IPS-18a (cell line): ENCODE results near the gene PPP1R12B.
"Not testable (repeated sequence)": the region's sequence is repeated elsewhere in the genome, so short reads cannot be mapped to it uniquely, and the experiment has no call there.

Experiments used
- H3K27ac ChIP-seq: one replicate; pipeline ENCODE4 v1.5.1; 2013; ENCODE audit warnings: low read length
- H3K27me3 ChIP-seq: one replicate; pipeline ENCODE4 v1.6.1; 2013; ENCODE audit warnings: mild to moderate bottlenecking, low read length; ENCODE audit not compliant: control insufficient read depth, insufficient read depth
- H3K36me3 ChIP-seq: one replicate; pipeline ENCODE4 v1.6.1; 2013; ENCODE audit warnings: low read depth, low read length; ENCODE audit not compliant: control insufficient read depth
- H3K4me1 ChIP-seq: one replicate; pipeline ENCODE4 v1.6.1; 2013; ENCODE audit warnings: low read depth, low read length; ENCODE audit not compliant: control insufficient read depth
- H3K4me3 ChIP-seq: one replicate; pipeline ENCODE4 v1.5.1; 2013; ENCODE audit warnings: low read length
- H3K9ac ChIP-seq: one replicate; pipeline ENCODE4 v1.6.1; 2013; ENCODE audit warnings: mild to moderate bottlenecking, low read length, moderate library complexity
- H3K9me3 ChIP-seq: one replicate; pipeline ENCODE4 v1.6.1; 2013; ENCODE audit warnings: low read depth, low read length; ENCODE audit not compliant: control insufficient read depth

Gene PPP1R12B

GRCh38 chr1:202508863-202509262 lies 160.4 kb downstream of the PPP1R12B start:
- not testable (repeated sequence) for H3K9me3 ChIP-seq, H3K4me3 ChIP-seq, H3K36me3 ChIP-seq, H3K27me3 ChIP-seq, H3K9ac ChIP-seq, H3K27ac ChIP-seq
- H3K4me1 ChIP-seq, result peaks cover 14% of the 10 kb centered on the region

- H3K36me3 ChIP-seq, H3K9me3 ChIP-seq, H3K4me3 ChIP-seq, H3K9ac ChIP-seq, H3K4me1 ChIP-seq, H3K27ac ChIP-seq, H3K27me3 ChIP-seq: not testable (repeated sequence)
Measured at GRCh38 chr1:202513875-202514274, 165.4 kb downstream of the PPP1R12B start.

GRCh38 chr1:202516434-202516877 lies 168.0 kb downstream of the PPP1R12B start:
- Histone ChIP-seq H3K9ac (no peak overlapping the region), H3K4me3 (no peak overlapping the region), H3K4me1 (no peaks in the 10 kb centered on the region), H3K9me3 (no peaks in the 10 kb centered on the region), H3K27me3 (no peaks in the 10 kb centered on the region), H3K36me3 (no peaks in the 10 kb centered on the region), H3K27ac (no peak overlapping the region)

GRCh38 chr1:202517146-202517545 lies 168.6 kb downstream of the PPP1R12B start:
- not testable (repeated sequence) for H3K36me3 ChIP-seq, H3K9me3 ChIP-seq, H3K27me3 ChIP-seq, H3K27ac ChIP-seq, H3K9ac ChIP-seq, H3K4me3 ChIP-seq, H3K4me1 ChIP-seq

GRCh38 chr1:202518180-202518579 lies 169.7 kb downstream of the PPP1R12B start:
- not testable (repeated sequence) for H3K36me3 ChIP-seq, H3K4me3 ChIP-seq, H3K27me3 ChIP-seq, H3K4me1 ChIP-seq, H3K27ac ChIP-seq, H3K9me3 ChIP-seq, H3K9ac ChIP-seq

- not testable (repeated sequence) for H3K27ac ChIP-seq, H3K36me3 ChIP-seq, H3K9ac ChIP-seq, H3K4me1 ChIP-seq, H3K4me3 ChIP-seq, H3K9me3 ChIP-seq, H3K27me3 ChIP-seq
Measured at GRCh38 chr1:202518905-202519304, 170.4 kb downstream of the PPP1R12B start.

GRCh38 chr1:202520129-202520856 lies 171.8 kb downstream of the PPP1R12B start:
- not testable (repeated sequence) for H3K9me3 ChIP-seq, H3K36me3 ChIP-seq, H3K27me3 ChIP-seq, H3K27ac ChIP-seq, H3K4me1 ChIP-seq, H3K4me3 ChIP-seq, H3K9ac ChIP-seq

GRCh38 chr1:202520857-202521216 lies 172.3 kb downstream of the PPP1R12B start:
- H3K9ac ChIP-seq, H3K4me1 ChIP-seq, H3K4me3 ChIP-seq, H3K36me3 ChIP-seq, H3K27me3 ChIP-seq, H3K27ac ChIP-seq, H3K9me3 ChIP-seq: not testable (repeated sequence)

- not testable (repeated sequence) for H3K9me3 ChIP-seq, H3K27me3 ChIP-seq, H3K4me3 ChIP-seq, H3K27ac ChIP-seq, H3K9ac ChIP-seq, H3K36me3 ChIP-seq, H3K4me1 ChIP-seq
Measured at GRCh38 chr1:202521484-202521883, 173.0 kb downstream of the PPP1R12B start.

- Histone ChIP-seq H3K4me3 (no peak overlapping the region), H3K9ac (no peak overlapping the region), H3K4me1 (no peaks in the 10 kb centered on the region), H3K36me3 (no peaks in the 10 kb centered on the region), H3K9me3 (no peaks in the 10 kb centered on the region), H3K27me3 (no peaks in the 10 kb centered on the region), H3K27ac (no peak overlapping the region)
Measured at GRCh38 chr1:202521886-202522285, 173.4 kb downstream of the PPP1R12B start.

- not testable (repeated sequence) for H3K4me1 ChIP-seq, H3K4me3 ChIP-seq, H3K9ac ChIP-seq, H3K9me3 ChIP-seq, H3K36me3 ChIP-seq, H3K27me3 ChIP-seq, H3K27ac ChIP-seq
Measured at GRCh38 chr1:202526056-202526455, 177.6 kb downstream of the PPP1R12B start.

GRCh38 chr1:202528096-202528722 lies 179.7 kb downstream of the PPP1R12B start:
- not testable (repeated sequence) for H3K9ac ChIP-seq, H3K4me3 ChIP-seq, H3K27ac ChIP-seq, H3K9me3 ChIP-seq, H3K4me1 ChIP-seq, H3K36me3 ChIP-seq, H3K27me3 ChIP-seq
